ENCODE results near the gene MRPS2.

- TF ChIP-seq CTCF (IDR thresholded peaks at IDR 0.05) (no peak), POLR2A (IDR thresholded peaks at IDR 0.05) (no peak)
These were observed 8.7 kb upstream of the MRPS2 start for GRCh38 chr9:135491764-135492163.
